ENCODE measurements around the gene LPXN.

LPXN gene

DNA sequence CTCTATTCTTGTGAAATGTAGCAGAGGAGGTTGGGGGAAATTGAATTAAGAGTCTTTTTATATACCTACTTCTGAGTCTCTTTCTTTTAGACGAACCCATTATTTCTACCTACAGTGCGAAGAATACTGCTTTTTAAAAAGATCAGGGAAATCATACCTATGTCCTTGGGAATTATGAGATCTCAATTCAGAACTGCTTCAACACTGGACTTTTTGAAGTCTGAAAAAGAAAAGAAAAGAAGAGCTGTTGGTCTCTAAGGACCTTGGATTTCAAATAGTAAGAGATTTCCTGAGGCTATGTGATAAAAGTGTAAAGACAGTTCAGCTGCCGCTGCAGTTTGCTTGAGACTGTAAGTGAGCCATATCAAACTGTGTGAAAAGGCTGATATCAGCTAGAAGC, 64.0 kb downstream of the LPXN start:
- no peak for DNase-seq

GRCh38 chr11:58509748-58510147, 65.9 kb downstream of the LPXN start:
- no peak for DNase-seq

GRCh38 chr11:58508814-58509213, 66.8 kb downstream of the LPXN start:
- DNase-seq: no peak

GRCh38 chr11:58508005-58508404, 67.7 kb downstream of the LPXN start, which contains the start of gene OR5B21:
OR5B21 (minus strand) TSS chr11:58508105; CDS start chr11:58508105, 0 bp downstream.
- DNase-seq: no peak

- DNase-seq: no peak
Measured at GRCh38 chr11:58507355-58507754, 68.3 kb downstream of the LPXN start.

GRCh38 chr11:58506935-58507334, 68.7 kb downstream of the LPXN start:
- DNase-seq: no peak

DNA sequence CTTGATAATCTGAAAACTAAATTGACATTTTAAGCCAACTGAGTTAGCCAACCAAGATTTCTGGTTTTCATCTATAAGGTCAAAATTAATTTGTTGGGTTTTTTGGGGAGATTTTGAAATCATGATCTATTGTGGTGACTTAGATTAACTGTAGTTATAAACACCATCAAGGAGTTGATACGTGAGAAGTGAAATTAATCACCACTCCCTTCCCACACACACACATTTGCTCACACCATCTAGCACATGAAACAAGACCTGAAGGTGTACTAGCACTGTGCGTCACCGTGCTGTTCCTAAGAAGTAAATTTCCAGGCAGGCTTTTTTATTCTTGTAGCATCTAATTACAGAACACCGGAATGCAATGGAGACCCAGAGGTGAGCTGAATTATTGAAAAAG, 69.8 kb downstream of the LPXN start:
- no peak for DNase-seq

DNA sequence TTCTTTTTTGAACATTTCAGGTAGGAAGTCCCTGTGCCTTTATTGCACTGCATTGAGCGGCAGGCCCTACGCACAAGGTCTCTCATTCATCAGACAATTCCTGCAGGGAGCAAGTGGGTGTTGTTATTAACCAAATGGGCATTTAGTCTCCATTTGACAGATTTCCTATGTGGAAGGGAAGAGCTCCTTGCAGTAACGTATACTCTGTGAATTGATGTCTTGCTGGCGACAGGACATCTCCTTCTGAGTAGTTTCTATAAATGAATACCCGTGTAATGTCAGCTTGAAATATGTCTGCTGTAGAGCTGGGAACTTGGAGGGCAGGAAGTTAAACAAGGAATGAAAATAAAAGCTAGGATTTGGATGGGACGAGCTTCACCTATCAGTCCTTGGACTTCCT, 71.4 kb downstream of the LPXN start:
- no peak for DNase-seq

DNA sequence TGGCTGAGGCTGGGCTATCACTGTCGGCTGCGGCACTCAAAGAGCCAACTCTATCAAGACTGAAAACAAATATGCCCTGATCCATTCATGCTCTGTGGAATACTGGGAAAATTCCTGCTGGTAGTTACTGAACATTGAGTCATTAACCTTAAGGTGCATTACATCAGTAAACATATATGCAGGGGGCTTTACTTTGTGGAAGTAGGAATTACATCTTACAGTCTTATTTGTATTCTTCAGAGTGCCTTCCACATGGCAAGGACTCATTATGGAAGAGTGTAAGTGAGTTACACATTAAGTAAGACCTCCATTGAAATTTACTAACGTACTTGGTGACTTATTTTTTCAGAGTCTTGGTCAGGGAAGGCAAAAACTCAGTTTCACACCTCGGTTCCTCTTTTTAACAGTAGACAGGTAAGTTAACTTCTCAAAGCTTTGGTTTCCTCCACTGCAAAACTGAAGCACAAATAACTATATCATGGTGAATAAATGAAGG, 72.2 kb downstream of the LPXN start:
- DNase-seq: no peak

GRCh38 chr11:58502004-58502403, 73.7 kb downstream of the LPXN start:
- no peak for DNase-seq

DNA sequence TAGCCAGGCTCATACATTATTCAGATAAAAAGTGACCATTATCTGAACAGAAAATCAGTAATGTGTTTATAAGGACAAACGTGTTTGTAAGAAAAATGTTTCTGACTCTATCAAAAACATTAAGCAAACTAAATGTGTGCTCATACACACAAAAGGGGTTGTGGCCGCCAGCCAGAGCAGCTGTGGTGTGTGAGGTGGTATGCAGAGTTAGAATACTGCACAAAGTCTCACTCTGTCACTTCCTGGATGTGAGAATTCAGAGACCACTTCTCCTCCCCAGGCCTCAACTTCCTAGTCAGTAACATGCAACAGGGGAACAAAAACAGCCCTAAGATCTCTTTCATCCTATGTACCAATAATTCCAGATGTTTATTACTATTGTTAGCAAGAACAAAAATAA, 77.2 kb downstream of the LPXN start:
- no peak for DNase-seq

DNA sequence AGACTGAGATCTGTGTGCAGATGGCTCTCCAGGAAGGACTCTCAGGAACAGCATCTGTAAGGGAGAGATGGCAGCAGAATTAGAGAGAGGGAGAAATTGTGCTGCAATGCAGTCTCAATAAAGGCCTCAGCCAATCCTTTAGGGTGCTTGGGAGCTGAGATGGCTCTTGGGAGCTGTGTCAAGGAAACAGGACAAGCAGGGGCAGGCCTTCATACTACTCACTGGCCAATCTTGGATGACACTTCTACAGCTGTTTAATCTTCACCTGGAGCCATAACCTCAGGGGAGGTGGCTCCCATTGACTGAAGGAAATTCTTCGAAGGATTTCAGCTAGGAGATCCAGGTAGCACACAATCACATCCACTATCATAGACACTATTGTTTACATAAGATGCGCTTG, 77.7 kb downstream of the LPXN start:
- DNase-seq: no peak

DNA sequence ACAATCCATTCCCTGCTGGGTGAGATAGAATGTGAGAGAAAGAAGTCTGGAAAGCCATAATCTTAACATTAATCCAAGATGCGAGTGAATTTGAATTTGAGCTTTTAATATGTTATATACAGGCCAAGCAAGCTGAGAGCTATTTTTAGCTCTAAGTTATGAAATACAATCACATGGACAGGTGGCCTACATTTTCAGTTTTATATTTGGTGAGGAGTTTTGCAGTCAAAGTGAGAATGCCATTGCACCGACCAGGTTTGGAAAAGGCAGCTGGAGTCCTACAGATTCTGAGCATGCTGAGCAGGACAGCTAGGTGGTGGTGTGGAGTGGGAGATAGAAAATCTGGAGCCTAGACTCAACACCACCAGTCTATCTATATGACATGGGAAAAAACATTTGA, 79.8 kb downstream of the LPXN start:
- DNase-seq: no peak

GRCh38 chr11:58494101-58494500, 81.6 kb downstream of the LPXN start:
- DNase-seq: no peak

- DNase-seq: no peak
Measured at GRCh38 chr11:58493676-58494075, 82.0 kb downstream of the LPXN start.

DNA sequence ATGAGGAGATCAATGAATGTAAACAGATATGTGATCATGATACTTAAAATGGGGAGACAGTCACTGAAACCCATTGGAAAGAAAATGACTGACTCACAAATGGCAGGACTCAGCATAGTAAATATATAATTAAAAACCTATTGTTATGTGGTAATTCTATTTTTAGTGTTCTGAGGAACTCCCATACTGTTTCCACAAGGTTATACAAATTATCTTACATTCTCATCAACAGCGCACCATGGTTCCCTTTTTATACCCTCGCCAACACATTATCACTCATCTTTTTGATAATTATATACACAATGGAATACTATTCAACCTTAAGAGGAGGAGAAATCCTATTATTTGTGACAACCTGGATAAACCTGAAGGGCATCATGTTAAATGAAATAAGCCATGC, 84.8 kb downstream of the LPXN start:
- no peak for DNase-seq

DNA sequence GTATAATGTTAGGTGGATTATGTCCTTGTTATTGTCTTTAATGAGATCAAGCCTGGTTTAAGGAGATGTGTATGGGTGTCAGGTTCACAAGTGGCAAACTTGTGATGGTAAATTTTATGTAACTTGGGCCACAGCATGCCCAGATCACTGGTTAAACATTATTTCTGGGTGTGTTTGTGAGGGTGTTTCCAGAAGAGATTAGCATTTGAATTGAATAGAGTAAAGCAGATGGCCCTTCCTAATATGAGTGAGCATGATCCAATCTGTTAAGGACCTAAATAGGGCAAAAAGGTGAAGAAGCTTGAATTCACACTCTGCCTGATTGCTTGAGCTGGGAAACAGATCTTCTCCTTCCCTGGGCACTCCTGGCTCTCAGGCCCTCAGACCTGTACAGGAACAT, 88.5 kb downstream of the LPXN start:
- DNase-seq: no peak

GRCh38 chr11:58485961-58486360, 89.7 kb downstream of the LPXN start:
- DNase-seq: no peak
